Fibroblast of skin of right quadriceps (primary cell): Measurements from ENCODE around the gene SSU72.
A peak's percentile ranks its signal among the peaks of the same experiment; 100 is the strongest.
"Not testable (repeated sequence)": the region's sequence is repeated elsewhere in the genome, so short reads cannot be mapped to it uniquely, and the experiment has no call there.

ENCODE experiments used
- DNase-seq: peaks from one replicate; pipeline ENCODE4 v3.0.0-alpha.2; 2013

Gene SSU72

DNA sequence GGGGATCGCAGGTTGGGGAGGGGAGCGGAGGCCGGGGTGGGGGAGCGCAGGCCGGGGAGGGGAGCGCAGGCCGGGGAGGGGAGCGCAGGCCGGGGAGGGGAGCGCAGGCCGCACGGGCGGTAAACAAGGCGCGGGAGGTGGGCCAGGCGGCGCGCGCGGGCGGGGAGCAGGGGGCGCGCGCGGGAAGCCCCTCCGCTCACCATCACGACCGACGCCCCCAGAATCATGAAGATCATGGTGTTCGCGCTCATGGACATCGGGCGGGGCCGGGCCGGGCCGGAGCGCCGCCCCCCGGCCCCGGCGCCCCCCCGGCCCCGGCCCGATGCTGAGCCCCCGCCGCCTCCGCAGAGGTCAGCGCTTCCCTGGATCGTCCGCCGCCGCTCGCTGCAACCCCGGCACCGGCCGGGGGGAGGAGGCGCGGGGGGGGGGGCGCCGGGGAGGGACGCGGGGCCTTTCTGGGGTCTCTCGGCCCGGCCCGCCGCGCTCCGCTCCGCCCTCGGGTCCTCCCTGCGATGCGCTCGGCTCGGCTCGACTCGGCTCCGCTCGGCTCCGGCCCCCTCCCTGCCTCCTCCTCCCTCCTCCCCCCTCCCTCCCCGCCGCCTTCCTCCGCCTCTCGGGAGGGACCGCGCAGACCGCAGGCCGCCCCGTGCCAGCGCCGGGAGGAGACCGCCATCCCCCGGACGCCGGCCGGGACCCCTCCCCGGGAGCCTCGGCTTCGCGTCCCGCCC is 34.4 kb downstream of the SSU72 start, which contains the start of gene TMEM240:
Gene TMEM240 (minus strand): TSS at position 535 of the 728 bp plus-strand sequence. CDS start 278 bp downstream, at position 257.
- DNase-seq: peak; percentile 82

DNA sequence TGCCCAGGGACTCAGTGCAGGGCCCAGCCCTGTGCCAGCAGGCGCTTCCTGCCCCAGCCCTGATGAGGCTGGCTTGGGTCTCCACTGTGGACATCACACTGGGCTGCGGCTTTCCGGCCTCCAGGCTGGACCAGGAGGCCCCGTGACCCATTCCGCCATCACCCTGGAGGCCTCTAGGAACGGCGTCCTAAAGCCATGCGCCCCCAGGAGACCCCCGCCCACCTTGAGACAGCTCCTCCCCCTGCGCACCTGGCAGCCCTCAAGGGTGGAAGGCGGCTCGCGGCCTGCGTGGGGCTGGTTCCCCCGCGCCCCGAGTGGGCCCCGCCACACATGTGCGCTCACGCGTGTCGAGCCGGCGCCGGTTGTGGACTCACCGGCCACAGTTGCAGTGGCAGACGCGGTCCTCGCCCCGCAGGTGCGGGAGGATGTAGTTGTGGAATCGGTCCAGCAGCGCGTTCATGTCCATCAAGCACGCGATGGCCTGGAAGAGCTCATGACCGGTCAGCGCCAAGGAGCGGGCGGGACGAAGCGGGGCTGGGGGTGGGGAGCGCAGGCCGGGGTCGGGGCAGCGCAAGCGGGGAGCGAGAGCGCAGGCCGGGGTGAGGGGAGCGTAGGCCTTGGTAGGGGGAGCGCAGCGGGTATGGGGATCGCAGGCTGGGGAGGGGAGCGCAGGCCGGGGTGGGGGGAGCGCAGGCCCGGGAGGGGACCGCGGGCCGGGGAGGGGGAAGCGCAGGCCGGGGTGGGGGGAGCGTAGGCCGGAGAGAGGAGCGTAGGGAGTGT is 35.2 kb downstream of the SSU72 start:
- DNase-seq: peak; percentile 15

DNA sequence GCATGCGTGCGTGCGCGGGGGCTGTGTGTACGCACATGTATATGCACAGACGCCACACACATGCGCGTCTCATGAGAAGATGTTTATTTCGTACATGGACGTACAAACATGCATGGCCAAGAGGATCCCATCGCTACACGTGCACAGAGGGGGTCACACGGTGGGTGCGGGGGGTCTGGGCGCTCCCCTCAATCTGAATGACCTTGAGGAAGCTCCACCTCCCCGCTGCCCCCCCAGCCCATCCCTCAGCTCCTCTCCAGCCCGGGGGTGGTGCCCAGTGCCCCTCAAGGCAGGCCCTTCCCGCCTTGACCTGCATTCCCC is 35.7 kb downstream of the SSU72 start:
- no peak for DNase-seq

DNA sequence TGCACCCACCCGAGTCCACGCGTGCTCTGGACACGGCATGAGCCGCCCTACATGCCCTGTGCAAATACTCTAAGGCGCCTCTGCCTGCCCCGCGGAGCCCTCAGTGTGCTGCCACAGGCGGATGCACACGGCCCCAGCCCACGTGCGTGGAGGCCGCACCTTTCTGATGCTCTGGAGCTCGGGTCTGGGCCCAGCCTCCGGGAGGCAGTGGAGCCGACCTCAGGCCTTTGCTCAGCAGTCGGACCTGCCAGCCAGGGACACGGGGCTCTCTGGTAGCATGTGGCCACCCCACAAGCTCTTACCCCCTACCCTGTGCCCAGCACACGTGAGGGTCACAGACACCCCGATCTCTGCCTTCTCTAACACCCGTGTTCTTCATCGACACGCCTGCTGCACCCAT is 36.3 kb downstream of the SSU72 start:
- DNase-seq: no peak

DNA sequence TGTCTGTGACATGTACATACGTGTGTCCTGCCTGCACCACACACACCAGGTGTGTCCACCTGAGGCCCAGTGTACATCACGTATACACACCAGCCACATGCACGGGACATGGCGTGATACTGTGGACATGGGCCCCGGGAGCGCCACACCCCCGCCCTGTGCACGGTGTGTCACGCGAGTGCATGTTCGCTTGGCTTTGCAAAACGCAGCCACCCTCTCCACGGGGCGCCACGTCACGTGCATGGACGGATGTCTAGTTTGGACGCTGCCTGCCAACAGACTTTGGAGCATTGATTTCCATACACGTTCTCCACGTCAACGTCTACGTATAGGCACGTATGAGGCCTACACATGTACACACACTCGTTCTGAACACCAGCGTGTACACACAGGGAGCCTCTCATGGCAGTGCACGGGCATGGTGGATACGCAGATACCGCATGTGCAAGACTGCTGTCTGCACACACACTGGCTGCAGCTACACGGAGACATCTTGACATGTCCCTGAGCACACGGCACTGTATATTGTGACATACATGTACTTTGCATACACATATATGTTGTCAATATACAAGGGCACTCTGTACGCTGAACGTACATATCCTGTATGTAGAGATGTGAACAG is 36.9 kb downstream of the SSU72 start:
- no peak for DNase-seq

DNA sequence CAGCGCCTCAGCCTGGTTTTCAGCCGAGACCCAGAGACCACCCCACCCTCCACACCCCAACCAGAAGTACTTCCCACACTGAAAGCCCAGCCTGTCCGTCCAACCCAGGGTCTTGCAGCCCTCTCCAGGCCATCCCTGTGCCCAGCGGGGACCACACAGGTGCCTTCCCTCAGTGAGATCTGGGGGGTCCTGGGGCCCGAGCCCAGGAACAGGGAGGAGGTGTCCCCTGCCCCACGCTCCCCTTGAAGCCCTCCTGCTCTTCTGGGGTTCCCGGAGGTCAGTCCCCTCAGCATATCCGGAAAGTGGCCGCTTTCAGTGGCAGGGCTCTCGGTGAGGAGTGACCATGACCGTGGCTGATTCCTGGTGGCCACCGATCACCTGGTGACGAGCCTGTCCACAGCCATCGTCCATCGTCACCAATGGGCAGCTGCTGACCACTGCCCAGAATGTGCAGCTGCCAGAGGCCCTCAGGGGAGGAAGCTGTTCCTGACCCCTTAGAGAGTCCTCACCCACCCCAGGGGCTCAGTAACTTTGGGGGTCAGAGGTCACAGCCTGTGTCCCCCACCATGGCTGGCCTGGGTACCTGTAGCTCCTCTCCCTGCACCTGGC is 37.6 kb downstream of the SSU72 start:
- DNase-seq: no peak

DNA sequence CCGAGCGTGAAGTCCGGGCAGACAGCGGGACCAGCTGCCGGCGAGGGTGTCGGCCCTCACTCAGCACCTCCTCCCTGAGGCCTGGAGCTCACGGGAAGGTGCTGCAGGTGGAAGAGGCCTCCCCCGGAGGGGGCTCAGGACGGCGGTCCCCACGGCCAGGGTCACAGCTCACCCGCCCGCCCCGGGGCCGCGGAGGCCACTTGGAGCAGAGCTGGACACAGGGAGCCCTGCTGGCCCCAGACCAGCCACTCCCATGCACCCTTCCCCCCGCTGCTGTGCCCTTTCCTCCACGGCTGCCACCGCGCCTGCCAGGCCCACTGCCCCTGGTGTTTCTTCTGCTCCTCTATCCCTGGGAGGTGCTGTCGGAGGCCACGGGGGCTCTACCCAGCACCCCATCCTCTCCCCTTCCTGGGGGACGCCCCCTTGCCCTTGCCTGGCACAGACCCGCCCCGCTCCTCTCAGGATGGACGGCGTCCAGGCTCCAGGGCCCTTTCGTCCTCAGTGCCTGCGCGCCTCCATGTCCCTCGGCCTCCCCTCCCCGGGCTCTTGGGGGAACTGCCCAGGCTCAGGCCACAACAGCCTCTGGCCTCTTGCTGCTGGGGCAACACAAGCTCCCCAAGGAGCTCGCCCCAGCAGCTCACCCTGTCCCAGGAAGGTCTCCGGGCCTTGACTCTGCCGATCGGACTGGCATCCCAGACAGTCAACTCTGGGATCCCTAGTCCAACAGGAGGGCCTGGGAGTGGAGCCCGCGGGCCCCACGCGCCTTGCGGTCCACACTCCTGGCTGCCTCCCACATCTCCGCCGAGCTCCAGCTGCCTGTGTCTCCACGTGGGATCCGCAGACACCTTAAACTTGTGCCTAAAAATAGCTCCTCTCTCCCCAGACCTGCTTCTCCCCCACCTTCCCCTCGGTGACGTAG is 38.4 kb downstream of the SSU72 start:
- DNase-seq: no peak

DNA sequence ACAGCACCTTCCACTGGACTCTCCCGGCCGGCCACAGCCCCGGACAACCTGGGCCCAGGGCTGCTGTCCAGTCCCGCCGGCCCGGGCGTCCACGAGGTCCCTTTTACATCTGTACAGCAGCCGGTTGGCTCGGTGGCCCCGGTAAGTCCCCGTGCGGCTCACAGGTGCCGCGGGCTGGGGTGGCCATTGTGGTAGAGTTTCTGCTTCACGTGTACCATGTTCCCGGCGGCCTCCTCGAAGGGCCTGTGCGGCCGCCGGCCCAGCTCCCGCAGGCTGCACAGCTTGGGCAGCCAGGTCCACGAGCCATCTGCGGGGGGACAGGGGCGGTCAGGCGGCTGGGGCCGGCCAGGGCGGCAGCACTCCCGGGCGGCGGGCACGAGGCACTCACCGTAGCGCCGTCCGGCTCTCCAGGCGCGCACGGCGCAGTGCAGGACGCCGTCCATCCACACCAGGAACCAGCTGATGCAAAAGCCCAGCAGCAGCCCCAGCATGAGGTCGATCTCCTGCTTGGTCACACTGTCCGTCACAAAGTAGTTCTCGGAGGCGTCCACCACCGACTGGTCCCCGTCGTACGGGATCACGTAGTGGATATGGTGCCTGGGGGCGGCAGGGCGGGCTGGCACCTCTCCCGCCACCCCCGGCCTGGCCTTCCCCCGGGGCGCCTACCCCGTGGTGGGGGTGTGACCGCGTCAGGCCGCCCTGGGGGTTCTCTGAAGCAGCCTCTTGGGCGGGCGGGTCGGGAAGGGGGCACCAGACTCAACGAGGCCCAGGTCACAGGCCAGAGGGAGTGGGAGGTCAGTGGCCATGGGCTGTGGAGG is 39.3 kb downstream of the SSU72 start:
- DNase-seq: no peak

DNA sequence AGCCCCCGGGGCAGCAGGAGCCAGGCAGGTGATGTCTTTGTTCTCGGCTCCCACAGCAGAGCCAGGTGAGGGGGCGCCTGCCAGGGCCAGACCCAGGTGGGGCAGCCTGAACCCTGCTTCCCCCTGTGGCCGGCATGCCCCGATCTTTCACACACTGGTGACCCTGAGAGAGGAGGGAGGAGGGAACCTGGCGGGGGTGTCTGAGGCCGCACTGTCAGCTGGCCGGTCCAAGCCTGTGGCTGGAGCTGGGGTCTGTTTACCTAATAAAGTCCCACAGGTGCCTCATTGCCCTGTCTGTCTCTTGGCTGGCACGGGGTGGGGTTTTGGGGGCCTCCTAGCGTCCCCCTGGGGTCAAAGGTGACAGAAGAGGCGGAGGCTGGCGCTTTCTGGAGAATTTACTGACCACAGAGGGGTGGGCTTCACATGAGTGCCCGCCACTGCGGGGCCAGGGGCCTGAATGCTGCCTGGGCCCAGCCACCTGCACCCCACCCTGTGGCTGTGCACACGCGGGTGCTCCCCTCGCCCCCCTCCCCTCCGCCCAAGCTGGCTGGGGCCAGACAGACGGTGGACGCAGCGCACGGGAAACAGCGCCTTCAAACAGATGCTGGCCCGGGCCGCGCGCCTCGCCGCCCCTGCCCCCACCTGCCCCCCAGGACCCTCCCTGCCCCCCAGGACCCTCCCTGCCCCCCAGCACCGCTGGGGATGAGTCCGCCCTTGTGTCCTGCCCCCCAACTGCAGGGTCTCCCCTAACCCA is 40.1 kb downstream of the SSU72 start:
- no peak for DNase-seq

DNA sequence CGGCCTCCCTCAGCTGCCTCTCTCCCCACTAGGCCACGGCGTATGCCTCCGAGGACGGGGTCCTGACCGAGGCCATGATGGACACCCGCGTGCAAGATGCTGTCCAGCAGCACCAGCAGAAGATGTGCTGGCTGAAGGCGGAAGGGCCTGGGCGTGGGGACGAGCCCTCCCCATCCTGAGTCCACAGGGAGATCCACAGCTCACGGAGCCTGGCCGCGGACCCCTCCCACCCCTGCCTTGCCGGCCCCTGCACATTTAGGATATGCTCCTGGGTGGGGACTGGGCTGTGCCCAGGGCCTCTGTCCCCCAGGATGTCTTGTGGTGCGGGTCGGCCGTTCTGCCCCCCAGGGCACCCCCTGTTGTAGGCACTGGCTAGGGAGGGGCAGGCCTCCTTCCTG is 40.8 kb downstream of the SSU72 start:
- not testable (repeated sequence) for DNase-seq

DNA sequence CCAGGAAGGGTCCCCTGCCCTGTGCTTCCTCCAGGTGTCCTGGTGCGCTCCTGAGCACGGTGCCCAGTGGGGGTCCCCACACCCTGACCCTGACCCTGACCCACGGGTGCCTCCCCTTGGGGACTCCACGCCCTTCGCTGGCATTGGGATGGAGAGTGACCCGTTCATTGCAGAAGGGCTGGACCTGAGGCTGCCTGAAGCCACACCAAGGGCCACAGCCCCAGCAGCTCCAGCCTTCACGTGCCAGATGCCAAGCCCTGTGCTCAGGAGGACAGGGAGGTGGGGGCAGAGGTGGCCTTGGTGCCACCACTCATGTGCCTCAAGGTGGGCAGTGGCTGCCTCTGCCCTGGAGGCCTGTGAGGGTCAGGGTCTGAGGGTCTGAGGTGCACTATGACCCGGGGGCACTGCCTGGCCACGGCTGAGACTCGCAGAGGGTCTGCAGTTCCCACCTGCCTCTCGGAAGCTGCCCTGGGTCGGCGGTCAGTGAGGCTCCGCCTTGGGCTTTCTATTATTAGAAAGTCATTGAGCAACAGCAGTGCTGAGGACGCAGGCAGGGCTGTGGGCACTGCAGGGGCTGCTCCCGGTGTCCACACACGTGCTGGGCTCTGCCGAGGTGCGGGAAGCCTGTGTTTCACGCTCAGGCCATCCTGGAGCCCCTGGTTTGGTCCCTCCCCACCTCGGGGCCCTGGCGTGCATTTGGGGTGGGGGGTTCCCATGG is 41.3 kb downstream of the SSU72 start:
- DNase-seq: not testable (repeated sequence)

DNA sequence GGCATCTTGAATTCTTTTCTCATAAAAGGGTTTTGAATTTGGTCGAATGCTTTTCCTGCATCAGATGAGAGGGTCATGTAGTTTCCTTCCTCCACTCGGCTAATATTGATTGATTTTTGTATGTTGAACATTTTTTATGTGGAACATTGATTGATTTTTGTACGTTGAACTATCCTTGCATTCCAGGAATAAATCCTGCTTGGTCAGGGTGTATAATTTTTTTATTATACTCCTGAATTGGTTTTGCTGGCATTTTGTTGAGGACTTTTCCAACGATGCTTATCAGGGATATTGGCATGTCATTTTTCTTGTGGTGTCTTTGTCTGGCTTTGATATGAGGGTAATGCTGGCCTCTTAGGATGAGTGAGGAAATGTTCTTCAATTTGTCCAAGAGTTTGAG is 42.7 kb downstream of the SSU72 start:
- no peak for DNase-seq

DNA sequence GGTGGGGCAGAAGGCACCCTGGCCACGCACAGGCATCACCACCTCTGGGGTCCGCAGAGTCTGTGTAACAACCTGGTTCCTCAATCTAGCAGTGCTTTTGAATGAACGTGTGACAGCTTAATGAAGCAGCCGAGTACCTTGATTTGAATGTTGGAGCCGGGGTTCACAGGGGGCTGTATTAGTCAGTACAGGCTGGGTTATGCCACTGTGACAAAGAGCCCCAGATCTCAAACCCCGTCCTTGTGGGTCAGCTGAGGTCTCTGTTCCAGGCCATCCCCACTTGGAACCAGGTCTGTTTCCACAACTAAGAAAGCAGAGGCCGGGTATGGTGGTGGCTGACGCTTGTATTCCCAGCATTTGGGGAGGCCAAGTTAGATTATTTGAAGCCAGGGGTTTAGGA is 44.7 kb downstream of the SSU72 start:
- no peak for DNase-seq

DNA sequence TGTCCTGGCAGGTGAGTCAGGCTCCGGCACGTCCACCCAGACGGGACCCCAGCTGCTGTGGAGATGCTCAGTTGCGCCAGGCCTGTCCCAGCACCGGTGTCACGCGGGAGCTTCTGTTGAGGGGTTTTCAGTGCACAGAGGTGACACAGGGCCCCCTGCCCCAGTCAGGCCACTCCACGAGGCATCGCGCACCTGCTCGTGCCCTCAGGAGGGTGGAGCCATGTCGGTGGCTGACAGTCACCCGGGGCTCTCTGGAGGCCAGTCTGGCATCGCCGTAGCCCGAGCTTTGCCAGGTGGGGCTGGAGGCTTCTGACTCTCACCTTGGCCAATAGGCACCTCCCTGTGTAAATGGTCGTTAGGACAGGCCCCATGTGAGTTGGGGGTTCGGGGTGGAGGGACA is 45.3 kb downstream of the SSU72 start:
- no peak for DNase-seq

DNA sequence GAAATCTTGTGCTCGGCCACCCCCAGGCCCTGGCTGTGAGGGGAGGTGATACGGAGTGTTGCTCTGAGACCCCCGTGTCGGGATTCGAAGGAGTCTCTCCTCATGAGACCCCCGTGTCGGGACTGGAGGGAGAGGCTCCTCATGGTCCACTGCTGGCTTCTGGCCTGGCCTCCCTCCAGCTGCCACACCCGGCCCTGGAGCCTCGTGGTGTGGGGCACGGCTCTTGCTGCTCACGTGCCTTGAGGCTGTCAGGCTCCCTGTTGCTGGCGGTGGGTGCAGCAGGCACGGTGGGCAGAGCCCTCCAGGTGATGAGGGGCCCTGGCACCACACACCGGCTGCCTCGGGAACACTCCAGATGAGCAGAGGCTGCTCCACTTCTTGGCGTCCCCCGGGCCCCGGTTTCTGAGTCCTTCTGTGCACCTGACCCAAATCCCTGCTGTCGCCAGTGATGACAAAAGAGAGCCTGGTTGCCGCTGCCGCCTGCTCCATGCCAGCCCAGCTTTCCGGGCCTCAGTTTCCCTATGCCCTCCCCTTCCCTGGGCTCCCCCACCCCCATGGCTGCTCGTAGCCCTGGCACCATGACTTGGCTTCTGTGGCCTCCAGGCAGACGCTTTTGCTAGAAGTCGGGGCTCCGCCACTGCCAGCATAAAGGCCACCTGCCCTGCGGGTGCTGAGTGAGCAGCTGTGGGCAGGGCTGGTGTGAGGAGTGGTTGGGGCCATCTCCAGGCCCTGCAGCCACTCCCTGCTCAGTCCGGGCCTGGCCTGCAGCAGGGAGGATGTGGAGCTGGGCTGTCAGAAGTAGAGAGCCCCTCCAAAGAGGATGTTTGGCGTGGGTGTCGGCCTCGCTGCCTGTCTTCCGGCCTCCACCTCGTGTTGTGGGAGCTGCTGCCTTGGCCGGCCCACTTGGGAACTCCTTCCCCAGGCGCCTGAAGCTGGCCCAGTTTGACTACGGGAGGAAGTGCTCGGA is 46.1 kb downstream of the SSU72 start:
- DNase-seq: no peak

DNA sequence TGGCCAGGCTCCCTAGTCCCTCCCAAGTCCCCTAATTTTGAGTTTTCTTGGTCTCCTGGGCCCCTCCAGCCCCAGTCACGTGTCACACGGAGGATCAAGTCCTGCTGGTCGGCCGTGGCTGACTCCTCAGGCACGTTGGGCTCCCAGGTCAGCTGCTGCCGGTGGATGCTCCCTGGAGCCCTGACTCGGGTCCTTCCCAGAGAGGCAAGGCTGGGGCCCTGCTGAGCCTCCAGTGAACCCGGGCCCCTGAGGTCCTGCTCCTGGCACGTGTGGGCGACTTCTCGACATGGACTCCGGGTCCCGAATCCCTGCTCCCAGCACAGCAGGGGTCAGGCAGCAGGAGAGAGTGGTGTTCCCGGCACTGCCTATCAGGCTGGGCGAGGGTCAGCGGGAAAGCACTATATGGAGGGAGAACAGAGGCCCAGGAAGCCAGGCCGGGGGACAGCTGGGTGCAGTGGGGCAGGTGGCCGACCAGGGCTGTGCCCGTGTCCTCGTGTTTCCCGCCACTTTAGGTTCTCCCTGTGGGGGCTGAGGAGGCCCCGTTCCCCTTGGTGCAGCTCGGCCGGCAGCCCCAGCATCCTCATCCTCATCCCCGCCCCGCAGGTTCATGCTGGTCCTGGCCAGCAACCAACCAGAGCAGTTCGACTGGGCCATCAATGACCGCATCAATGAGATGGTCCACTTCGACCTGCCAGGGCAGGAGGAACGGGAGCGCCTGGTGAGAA is 47.4 kb downstream of the SSU72 start:
- DNase-seq: no peak

DNA sequence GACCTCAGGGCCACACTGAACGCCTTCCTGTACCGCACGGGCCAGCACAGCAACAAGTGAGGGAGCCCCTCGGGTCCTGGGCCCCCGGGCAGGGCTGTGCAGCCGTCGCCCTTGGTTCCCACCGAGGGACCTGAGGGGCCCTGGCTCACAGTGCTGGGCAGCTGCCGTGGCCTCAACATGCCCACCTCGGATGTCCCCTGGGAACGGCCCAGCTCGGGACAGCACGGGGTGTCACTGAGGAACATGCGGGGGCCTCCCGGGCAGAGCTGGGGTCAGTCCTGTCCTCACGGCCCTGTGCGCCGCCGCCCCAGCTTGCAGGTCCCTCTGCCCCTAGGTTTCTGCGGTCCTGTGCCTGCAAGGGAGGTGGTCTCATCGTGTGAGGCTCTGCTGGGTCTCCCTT is 48.2 kb downstream of the SSU72 start:
- DNase-seq: not testable (repeated sequence)

DNA sequence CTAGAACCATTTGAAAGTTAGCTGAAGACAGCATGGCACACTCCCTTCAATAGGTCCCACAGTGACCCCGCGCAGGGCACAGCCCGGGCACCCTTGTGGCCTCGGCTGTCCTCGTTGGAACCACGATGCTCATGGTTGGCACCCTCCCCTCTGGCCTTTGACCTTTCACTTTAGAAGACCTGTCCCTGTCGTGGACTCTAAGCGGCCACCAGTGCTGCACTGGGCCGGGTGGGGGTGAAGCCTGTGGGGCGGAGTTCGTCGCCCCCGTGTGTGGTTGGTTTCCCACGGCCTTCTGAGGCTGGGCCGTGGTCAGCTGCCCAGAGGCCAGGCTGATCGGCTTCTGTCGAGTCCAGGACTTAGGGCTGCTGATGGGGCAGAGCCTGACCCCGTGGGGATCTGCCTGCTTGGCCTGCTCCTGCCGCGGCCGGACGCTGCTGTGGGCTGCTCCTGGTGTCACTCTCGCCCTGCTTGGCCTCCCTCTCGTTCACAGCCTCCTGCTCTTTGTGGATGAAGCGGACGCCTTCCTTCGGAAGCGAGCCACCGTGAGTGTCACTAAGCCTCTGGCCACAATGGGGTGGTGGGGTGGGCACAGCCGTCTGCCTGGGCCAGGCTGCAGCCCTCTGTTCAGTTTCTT is 49.8 kb downstream of the SSU72 start:
- DNase-seq: not testable (repeated sequence)
